ENCODE results near the gene CDH4.

DNA sequence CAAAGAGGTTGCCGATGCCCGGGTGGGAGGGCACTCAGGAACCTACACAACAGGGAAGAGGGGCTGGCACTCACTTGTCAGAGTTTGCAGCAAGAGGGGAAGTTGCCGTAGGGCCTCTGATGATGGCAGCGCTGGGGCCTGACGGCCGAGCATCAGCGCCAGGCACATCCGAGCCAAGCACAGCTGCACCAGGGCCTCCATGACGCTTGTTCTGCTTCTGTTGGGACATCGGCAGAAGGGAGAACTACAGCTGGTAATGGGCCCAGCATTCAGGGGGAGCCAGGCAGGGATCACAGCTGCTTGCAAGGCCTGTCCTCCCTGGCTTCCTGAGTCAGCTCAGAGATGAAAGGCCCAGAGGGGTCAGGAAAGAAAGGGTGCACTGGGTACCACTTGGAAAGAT is 367.7 kb downstream of the CDH4 start:
- TF ChIP-seq, protein P1, sequence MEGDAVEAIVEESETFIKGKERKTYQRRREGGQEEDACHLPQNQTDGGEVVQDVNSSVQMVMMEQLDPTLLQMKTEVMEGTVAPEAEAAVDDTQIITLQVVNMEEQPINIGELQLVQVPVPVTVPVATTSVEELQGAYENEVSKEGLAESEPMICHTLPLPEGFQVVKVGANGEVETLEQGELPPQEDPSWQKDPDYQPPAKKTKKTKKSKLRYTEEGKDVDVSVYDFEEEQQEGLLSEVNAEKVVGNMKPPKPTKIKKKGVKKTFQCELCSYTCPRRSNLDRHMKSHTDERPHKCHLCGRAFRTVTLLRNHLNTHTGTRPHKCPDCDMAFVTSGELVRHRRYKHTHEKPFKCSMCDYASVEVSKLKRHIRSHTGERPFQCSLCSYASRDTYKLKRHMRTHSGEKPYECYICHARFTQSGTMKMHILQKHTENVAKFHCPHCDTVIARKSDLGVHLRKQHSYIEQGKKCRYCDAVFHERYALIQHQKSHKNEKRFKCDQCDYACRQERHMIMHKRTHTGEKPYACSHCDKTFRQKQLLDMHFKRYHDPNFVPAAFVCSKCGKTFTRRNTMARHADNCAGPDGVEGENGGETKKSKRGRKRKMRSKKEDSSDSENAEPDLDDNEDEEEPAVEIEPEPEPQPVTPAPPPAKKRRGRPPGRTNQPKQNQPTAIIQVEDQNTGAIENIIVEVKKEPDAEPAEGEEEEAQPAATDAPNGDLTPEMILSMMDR (IDR thresholded peaks at IDR 0.05) = no peak
- no peak for TF ChIP-seq POLR2A (IDR thresholded peaks at IDR 0.05)
